ENCODE results near the gene SLC23A2.

- TF ChIP-seq POLR2AphosphoS5 (IDR thresholded peaks at IDR 0.05; ENCODE audit: low read depth, low read length): no peak
- no peak for TF ChIP-seq TAF1 (IDR thresholded peaks at IDR 0.05; ENCODE audit: low read depth, low read length)
These were observed 124.6 kb downstream of the SLC23A2 start for GRCh38 chr20:4876731-4877130.
